ENCODE data around the gene SDE2.
"Not testable (repeated sequence)": the region's sequence is repeated elsewhere in the genome, so short reads cannot be mapped to it uniquely, and the experiment has no call there.

Gene SDE2

DNA sequence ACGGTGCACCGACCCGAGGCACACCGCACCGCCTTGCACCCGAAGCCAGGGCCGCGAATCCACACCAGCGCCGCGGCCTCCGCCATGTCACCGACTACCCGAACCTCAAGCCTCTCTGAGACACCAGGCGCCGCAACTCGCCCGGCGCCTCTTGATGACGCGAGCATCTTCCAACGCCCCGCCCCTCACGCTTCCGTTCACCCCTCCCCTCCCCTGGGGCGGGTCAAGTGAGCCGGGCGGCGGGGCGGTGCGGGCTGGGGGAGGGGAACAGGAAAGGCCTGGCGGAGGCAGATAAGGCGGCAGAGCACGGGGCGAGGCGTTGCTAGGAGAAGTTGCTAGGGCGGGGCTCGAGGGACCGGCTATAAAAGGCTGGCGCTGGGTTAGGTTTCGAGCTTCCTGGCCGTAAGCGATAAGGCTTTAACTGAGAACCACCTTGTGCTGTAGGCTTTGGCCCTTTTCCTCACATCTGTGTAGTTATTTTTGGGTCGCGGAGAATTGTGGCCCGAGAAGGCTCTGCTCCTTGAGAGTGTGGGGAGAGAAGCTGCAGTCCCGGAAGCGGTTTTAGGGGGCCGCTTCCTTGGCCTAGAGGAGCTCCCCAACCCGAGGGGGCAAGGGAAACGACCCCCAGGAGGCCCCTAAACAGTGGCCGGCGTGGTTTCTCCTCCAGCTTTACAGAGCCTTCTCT is at the start of gene SDE2:
SDE2 (minus strand) TSS at position 117 of the 685 bp plus-strand sequence; CDS start at position 86, 31 bp downstream.
- no peak for FAIRE-seq

DNA sequence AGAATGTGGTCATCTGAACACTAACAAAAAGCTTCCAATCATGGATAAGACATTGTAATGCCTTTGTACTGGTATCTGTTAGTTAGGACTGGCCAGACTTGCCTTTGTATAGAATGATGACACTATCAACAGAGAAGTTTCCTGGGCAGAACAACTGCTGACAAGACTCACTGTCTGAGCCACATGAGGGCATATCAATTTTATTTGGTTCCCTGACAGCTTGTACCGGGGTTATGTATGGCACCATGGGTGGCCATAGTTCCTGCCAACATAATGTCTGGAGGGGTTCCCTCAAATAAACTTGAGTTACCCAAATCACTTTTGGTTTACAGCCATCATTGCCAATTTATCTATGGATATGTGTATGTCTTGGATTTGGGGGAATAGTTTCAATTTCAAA is 49.7 kb upstream of the SDE2 start:
- no peak for FAIRE-seq

DNA sequence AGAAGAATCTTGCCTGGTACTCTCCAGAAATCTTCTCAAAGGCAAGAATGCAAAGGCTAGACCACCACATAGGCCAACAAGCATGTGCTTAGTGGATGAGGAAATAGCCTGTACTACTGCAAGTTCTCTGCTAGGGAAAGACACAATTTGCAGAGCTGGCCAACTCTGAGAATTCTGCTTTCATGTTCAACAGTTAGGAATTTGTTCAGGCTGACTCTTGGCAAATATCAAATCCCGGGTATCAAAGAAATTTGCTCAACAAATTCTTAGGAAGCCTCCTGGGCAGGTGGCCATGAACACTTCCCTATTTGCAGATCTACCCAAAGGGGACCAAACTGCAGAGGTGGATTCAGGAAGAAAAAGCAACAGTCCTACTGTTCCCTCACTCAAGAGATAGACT is 48.4 kb upstream of the SDE2 start:
- FAIRE-seq: no peak

DNA sequence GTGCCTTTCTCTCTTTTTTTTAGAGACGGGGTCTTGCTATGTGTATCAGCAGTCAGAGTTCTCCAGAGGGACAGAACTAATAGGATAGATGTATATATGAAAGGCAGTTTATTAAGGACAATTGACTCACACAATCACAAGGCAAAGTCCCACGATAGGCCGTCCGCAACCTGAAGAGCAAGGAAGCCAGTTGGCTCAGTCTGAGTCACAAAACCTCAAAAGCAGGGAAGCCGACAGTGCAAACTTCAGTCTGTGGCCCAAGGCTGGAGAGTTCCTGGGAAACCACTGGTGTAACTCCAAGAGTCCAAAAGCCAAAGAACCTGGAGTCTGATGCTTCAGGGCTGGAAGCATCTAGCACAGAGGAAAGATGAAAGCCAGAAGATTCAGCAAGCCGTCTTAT is 47.1 kb upstream of the SDE2 start:
- no peak for FAIRE-seq

DNA sequence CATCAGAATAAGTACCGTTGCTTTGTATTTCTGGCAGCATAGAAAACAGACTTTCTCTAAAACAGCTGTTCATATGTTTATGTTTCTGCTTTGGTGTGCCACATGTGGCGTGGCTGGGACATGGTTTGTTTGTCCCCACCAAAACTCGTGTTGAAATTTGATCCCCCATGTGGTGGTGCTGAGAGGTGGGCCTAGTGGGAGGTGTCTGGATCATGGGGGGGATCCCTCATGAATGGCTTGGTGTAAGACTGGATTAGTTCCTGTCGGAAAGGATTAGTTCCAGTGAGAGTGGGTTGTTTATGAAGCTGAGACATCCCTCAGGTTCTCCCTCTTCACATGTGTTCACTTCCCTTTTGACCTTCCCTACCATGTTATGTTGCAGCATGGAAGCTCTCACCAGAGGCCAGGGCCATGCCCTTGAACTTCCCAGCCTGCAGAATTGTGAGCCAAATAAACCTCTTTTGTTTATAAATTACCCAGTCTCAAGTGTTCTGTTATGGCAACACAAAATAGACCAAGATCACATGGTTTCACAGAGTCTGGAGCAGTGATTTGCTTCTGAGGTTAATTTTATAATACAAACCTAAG is 45.5 kb upstream of the SDE2 start:
- no peak for FAIRE-seq

DNA sequence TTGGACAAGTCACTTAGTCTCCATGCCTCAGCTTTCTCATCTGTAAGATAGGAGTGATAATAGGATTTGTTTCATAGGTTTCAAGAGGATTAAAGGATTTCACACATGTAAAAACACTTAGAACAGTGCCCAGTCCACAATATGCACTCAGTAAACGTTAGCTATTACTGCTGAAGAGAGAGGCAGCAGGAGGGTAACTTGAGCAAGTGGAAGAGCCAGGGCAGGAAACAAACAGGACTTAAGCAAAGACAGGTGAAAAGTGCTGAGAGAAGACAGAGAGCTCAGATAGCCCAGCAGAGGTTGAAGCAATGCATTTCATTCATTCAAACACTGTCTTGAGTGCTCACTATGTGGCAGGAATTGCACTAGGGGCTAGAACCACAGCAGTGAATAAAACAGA is 42.3 kb upstream of the SDE2 start:
- no peak for FAIRE-seq

DNA sequence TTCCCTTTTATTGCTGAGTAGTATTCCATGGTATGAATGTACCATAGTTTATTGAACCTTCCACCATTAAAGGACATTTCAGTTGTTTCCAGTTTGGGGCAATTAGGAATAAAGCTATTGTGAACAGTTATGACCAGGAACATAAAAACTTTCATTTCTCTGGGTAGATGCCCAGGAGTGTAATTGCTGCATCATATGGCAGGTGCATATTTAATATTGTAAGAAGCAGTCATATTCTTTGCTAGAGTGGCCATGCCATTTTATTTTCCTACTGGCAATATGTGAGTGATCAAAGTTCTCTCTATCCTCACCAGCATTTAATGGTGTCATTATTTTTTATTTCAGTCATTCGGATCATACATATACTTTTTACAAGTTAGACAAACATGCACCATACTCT is 39.5 kb upstream of the SDE2 start:
- FAIRE-seq: no peak

DNA sequence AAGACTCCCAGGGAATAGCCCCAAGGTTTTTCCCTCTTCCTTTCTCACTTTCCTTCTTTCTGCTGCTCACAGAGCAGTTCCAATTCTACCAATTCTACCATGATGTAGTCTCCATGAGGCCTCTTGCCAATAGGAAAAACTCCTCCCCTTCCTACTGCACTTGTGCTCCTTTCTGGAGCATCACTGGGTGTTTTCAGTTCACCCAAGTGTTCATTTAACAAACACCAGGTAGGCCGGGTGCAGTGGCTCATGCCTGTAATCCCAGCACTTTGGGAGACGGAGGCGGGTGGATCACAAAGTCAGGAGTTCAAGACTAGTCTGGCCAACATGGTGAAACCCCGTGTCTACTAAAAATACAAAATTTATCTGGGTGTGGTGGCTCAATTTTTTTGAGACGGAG is 36.8 kb upstream of the SDE2 start:
- FAIRE-seq: no peak

DNA sequence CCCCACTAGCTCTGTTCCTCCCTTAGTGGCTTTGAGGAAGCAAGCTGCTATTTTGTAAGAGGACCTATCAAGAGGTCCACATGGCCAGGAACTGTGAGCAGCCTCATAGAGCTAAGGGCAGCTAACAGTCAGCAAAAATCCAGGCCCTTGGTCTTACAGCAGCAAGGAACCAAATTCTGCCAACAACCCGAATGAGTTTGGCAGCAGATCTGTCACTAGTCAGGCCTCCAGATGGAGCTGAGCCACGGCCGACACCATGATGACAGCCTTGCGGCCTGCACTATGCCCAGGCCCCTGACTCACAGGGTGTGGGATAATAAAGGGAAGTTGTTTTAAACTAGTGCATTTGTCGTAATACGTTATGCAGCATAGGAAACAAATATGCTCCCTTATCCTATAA is 35.3 kb upstream of the SDE2 start:
- no peak for FAIRE-seq

DNA sequence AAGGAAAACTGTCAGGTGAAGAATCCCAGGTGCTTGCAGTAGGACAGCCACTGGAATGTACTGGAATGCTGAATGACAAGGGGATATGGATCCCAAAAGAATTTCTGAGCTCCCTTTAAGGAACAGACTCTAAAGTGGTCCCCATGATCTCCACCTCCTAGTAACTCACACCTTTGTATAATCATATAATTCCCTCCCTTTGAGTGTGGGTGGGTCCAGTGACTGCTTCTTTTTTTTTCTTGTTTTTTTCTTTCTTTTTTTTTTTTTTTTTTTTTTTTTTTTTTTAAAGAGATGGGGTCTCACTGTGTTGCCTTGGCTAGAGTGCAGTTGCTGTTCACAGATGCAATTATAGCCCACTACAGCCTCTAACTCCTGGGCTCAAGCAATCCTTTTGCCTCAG is 34.8 kb upstream of the SDE2 start:
- FAIRE-seq: no peak

DNA sequence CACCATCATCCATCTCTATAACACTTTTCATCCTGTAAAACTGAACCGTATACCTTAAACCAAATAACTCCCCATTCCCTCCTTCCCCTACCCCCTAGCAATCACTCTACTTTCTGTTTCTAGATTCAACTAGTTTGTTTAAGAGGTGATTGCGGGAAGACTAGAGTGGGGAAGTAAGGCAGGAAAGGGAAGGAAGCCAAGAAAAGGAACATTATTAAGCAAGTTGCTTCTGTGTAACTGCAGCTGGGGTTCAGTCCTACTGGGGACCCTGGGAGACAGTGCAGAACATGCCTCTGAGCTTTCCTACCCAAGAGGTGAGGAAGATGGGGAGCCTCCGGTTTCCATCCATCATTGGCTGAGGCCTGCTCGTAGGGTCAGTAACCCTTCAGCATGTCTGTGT is 34.4 kb upstream of the SDE2 start:
- no peak for FAIRE-seq

DNA sequence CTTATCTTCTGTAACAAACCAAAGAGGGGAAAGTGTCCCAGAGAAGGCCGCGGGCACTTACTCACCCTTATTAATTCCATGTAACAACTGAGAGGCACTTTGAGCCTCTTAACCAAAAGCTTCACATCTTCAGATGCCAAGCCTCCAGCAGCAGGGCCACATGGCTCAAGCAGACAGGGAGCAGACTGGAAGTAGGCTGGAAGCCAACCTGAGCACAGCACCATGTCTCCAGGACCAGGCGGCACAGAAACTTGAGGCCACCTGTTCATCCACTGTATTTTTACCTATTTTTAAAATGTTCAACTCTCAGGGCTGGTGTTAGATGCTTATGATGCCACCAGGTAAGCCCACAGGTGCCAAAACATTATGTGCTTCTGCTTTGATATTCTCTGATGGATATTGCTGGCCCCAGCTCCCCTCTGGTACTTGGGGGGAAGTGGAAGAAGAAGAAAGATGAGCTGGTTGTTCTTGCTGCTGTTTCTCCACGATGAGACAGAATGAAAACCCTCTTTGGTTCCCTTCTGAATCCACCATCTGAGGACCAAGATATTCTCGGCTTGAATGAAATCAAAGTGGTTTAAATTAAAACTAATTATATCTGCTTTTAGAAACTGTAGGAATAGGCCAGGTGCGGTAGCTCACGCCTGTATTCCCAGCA is 30.6 kb upstream of the SDE2 start:
- FAIRE-seq: no peak

DNA sequence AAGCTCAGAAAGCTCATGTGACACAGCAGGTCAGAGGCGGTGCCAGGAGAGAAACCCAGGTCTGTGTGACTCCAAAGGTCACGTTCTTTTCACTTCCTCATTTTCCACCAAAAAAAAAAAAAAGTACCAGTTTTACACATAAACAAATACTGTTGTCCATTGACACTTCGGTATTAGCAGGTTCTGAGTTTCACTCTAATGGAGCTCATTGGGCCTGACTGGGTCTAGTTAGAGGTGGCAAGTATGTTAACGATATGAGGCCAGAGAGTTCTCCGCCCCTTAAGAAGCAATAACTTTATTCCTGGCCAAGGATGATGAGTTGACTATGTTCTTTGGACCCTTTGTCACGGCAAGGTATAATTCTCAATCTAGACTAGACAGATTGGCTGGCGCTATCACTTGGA is 30.0 kb upstream of the SDE2 start:
- FAIRE-seq: no peak

DNA sequence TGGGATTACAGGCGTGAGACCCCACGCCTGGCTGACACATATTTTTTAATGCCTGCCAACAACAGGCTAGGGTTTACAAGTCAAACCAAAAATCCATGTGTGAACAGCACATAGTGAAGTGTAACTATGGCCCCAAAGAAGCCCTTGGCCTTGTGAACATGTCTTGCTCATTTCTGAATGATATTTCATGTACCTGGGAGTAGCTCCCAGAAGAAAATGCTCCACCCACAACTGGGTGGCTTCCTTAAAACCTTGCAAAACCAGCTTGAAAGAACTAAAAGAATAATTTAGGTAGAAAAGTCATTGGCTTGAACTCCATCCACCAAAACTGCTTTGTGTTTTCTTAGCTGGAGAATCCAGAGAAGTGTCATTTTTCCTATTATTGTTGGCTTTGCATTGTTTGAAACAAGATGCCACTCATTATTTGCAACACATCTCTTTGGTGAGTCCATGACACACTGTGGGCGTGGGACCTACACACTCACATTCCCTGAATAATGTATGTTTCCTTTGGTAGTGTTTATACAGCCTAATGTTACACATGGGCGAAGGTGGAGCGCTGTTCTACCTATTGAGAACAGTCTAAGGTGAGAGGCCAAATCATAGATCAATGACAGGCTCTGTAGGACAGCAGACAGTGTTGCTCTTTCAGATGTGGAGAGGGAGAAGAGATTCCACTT is 28.5 kb upstream of the SDE2 start:
- no peak for FAIRE-seq

DNA sequence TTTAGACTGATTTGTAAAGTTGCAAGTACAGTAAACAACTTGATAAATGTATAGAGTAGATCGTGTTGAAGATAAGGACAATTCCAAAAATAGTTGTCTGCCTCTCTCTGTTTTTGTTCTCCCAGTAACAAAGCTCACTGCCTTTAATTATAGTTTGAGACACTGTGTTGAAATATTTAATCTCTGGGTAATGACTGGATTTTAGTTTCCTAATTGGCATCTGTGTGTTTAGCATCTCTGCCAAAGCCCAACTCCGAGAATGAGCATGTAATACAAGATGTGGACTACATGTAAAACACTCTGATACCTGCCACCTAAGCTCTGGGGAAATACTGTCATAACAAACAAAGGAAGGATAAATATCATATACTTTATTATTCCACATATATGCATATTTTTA is 27.7 kb upstream of the SDE2 start:
- FAIRE-seq: no peak

DNA sequence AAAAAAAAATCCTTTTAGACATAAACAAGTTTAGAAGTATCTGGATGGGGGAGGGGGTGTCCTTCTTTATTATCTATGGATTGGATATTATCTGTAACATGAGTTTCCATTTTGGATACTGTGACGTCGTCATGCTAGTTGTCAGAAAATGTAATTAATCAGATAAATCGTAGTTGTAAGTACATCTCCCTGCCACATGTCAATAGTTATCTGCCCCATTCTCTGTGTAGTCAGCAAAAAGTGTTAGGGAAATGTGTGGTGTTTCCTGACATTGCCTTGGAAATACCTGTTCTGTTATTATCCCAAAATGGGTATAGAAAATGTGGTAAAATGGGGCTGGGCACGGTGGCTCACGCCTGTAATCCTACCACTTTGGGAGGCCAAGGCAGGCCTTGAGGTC is 24.6 kb upstream of the SDE2 start:
- no peak for FAIRE-seq

DNA sequence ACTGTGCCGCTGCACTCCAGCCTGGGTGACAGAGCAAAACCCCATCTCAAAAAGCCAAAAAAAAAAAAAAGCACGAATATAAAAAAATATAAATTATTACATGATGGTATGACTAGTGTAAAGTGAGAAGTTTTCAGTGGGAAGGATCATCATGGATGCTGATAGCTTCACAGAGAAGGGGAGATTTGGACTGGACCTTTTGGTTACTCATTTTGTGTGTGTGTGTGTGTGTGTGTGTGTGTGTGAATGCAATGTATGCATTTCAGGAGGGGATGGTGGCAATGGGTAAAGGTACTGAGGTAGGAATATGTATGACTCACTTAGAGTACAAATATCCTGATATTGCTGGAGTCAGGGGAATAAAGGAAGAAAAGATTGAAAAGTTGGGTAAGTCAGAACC is 22.7 kb upstream of the SDE2 start:
- FAIRE-seq: no peak

DNA sequence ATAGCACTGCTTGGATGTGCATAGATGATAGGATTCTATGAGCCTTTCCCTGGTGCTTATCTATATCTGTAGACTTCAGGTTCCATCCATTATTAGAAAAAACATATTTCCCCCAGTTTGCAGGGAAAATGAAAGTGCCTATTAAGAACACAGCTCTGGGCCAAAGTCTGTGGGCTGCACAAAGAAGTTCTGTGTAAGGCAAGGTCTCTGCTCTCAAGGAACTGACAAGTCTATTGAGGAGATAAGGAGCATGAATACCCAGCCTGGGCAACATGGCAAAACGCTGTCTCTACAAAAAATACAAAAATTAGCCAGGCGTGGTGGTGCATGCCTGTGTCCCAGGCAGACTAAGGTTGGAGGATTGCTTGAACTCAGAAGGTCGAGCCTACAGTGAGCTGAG is 22.3 kb upstream of the SDE2 start:
- no peak for FAIRE-seq

DNA sequence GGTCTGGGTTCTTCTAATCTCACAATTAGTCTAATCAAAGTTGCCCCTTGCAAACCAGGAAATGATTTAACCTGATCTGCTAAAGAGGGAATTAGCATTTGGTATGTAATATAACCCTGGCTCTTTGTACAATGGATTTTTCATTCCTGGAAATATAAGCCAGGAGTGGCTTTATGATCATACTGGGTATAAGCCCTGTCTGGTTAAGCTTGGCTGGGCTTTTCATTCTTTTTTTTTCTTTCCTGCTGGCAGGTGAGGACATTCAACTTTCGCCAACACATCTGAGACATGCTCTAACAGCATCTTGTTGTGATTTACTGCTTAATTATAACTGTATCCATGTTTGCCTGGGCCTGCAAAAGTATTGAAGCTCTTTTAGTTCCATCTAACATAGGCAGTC is 20.4 kb upstream of the SDE2 start:
- no peak for FAIRE-seq

DNA sequence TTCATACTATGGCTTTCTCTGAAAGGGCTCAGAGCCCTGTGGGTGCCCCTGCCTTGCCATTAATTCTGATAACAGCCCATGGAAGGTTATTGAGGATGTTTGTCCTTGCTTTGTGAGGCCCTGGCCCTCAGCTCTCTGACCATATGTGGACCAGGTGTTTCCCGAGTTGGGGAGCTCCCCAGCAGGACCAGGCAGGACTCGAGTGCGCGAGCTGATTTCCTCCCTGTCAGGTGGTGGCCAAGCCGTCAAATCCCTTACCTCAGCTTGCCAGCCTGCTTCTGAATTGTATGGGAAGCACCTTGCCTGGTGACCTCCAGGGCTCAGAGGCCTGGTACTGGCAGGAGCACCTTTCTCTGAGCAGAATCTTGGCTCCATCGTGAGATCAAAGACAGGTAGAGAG is 17.9 kb upstream of the SDE2 start:
- FAIRE-seq: no peak

DNA sequence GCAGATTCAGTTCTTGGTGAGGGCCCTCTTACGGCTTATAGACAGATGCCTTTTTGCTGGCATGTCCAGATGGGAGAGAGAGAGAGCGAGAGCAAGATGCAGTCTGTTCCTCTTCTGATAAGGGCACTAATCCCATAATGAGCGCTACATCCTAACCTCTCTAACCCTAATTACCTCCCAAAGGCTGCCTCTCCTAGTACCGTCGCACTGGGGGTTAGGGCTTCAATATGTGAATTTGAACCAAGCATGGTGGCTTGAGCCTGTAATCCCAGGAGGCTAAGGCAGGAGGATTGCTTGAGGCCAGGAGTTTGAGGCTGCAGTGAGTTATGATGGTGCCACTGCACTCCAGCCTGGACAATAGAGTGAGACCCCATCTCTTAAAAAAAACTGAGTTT is 10.5 kb upstream of the SDE2 start:
- no peak for FAIRE-seq

DNA sequence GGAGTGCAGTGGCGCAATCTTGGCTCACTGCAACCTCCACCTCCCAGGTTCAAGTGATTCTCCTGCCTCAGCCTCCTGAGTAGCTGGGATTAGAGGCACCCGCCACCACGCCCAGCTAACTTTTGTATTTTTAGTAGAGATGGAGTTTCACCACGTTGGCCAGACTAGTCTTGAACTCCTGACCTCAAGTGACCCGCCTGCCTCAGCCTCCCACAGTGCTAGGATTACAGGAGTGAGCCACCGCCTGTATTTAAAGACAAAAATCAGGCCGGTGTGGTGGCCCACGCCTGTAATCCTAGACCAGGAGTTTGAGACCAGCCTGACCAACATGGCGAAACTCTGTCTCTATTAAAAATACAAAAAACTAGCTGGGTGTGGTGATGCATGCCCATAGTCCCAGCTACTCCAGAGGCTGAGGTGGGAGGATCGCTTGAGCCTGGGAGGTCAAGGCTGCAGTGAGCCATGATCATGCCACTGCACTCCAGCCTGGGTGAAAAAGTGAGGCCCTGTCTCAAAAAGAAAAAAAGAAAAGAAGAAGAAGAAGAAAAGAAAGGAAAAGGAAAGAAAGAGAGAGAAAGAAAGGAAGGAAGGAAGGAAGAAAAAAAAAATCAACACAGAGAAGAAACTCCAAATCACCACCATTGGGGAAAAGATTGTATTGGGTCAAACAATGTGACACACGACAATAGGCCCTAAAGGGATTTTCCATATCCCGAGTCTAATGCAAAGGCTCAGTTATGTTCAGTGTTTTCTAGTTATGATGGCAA is 8.2 kb upstream of the SDE2 start:
- not testable (repeated sequence) for FAIRE-seq

DNA sequence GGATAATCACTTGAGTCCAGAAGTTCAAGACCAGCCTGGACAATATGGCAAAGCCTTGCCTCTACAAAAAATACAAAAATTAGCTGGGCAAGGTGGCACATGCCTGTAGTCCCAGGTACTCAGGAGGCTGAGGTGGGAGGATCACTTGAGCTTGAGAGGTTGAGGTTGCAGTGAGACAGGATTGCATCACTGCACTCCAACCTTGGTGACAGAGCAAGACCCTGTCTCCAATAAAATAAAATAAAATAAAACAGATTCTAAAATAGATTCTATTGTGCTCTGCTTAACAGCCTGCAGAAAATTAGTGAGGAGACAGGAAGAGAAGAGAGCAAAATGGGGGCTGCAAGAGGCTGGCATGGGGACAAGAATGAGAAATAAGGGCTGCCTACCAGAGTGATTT is 7.5 kb upstream of the SDE2 start:
- no peak for FAIRE-seq

Data from endometrium (tissue), 2 donors.